DMS79 (cell line): ENCODE data around the gene HEXA.
A peak's percentile ranks its signal among the peaks of the same experiment; 100 is the strongest.
"Not testable (repeated sequence)": the region's sequence is repeated elsewhere in the genome, so short reads cannot be mapped to it uniquely, and the experiment has no call there.

Source experiments
- DNase-seq: peaks from one replicate; lab custom pipeline; 2025; lab: John Stamatoyannopoulos, UW

The HEXA gene

GRCh38 chr15:72375846-72376581 lies at the start of gene HEXA:
TSS of gene HEXA (minus strand) at chr15:72376014. CDS start at chr15:72375972, 42 bp downstream.
- DNase-seq: peak; percentile 43

GRCh38 chr15:72423256-72423655 lies 47.4 kb upstream of the HEXA start:
- DNase-seq: no peak

GRCh38 chr15:72421484-72421883 lies 45.7 kb upstream of the HEXA start:
- DNase-seq: no peak

GRCh38 chr15:72420576-72420975 lies 44.8 kb upstream of the HEXA start:
- DNase-seq: no peak

- DNase-seq: not testable (repeated sequence)
Measured at GRCh38 chr15:72419768-72420167, 44.0 kb upstream of the HEXA start.

- no peak for DNase-seq
Measured at GRCh38 chr15:72415304-72415703, 39.5 kb upstream of the HEXA start.

- not testable (repeated sequence) for DNase-seq
Measured at GRCh38 chr15:72413337-72413736, 37.5 kb upstream of the HEXA start.

- no peak for DNase-seq
Measured at GRCh38 chr15:72411544-72411943, 35.7 kb upstream of the HEXA start.

- DNase-seq: no peak
Measured at GRCh38 chr15:72411111-72411510, 35.3 kb upstream of the HEXA start.

GRCh38 chr15:72406936-72407335 lies 31.1 kb upstream of the HEXA start:
- DNase-seq: no peak

- DNase-seq: no peak
Measured at GRCh38 chr15:72404841-72405240, 29.0 kb upstream of the HEXA start.

GRCh38 chr15:72404356-72404755 lies 28.5 kb upstream of the HEXA start:
- DNase-seq: no peak

GRCh38 chr15:72402726-72403125 lies 26.9 kb upstream of the HEXA start:
- no peak for DNase-seq

GRCh38 chr15:72398648-72399047 lies 22.8 kb upstream of the HEXA start:
- no peak for DNase-seq

GRCh38 chr15:72397796-72398588 lies 22.2 kb upstream of the HEXA start, which contains the start of gene TMEM202:
TSS of gene TMEM202 (plus strand) at chr15:72398305. CDS start at chr15:72398327, 22 bp downstream.
- DNase-seq: no peak

- DNase-seq: not testable (repeated sequence)
Measured at GRCh38 chr15:72396331-72396730, 20.5 kb upstream of the HEXA start.

GRCh38 chr15:72389231-72389630 lies 13.4 kb upstream of the HEXA start:
- DNase-seq: no peak

GRCh38 chr15:72387741-72388140 lies 11.9 kb upstream of the HEXA start:
- DNase-seq: no peak

GRCh38 chr15:72382146-72382545 lies 6.3 kb upstream of the HEXA start:
- DNase-seq: no peak

- DNase-seq: no peak
Measured at GRCh38 chr15:72380743-72381142, 4.9 kb upstream of the HEXA start.

GRCh38 chr15:72379856-72380430 lies 4.1 kb upstream of the HEXA start:
- DNase-seq: no peak

GRCh38 chr15:72379106-72379505 lies 3.3 kb upstream of the HEXA start:
- DNase-seq: not testable (repeated sequence)

- no peak for DNase-seq
Measured at GRCh38 chr15:72377331-72377730, 1.5 kb upstream of the HEXA start.
